GM12865 (cell line): ENCODE data around the gene RUNX1.

Experiments
- DNase-seq: peaks from one replicate; pipeline ENCODE4 v3.0.0; 2010; ENCODE audit warnings: low read depth
- H3K4me3 ChIP-seq: 2 replicates; pipeline ENCODE4 v1.5.1; 2011; ENCODE audit warnings: mild to moderate bottlenecking, low read depth, low read length, control low read depth
- TF ChIP-seq, protein P1 (sequence below): IDR thresholded peaks from 2 replicates; pipeline ENCODE4 v1.5.1; 2011; ENCODE audit warnings: low read length, control low read depth, low read depth, inconsistent platforms; ENCODE audit not compliant: insufficient read depth; ENCODE audit errors: missing control alignments

The RUNX1 gene

DNA sequence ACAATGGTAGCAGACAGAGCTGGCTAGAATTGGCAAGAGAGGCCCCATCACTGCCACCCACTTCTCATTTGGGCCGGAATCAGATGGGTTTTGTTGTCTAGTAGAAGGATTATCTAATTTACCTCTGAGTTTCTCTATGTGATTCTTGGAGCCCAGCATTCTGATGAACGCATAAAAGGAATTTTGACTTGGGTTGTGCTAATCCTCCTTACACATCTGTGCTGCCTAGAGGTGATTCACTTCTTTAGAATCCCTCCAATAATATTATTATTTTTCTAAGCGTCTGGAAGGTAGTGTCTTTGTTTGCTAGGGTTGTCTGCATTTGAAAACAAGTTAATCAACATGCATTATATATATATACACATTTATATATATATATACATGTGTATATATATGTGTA lies 118.1 kb downstream of the RUNX1 start:
- DNase-seq, result no peak
- TF ChIP-seq, protein P1, sequence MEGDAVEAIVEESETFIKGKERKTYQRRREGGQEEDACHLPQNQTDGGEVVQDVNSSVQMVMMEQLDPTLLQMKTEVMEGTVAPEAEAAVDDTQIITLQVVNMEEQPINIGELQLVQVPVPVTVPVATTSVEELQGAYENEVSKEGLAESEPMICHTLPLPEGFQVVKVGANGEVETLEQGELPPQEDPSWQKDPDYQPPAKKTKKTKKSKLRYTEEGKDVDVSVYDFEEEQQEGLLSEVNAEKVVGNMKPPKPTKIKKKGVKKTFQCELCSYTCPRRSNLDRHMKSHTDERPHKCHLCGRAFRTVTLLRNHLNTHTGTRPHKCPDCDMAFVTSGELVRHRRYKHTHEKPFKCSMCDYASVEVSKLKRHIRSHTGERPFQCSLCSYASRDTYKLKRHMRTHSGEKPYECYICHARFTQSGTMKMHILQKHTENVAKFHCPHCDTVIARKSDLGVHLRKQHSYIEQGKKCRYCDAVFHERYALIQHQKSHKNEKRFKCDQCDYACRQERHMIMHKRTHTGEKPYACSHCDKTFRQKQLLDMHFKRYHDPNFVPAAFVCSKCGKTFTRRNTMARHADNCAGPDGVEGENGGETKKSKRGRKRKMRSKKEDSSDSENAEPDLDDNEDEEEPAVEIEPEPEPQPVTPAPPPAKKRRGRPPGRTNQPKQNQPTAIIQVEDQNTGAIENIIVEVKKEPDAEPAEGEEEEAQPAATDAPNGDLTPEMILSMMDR, result no peak
- H3K4me3 ChIP-seq, result no peak overlapping the region

DNA sequence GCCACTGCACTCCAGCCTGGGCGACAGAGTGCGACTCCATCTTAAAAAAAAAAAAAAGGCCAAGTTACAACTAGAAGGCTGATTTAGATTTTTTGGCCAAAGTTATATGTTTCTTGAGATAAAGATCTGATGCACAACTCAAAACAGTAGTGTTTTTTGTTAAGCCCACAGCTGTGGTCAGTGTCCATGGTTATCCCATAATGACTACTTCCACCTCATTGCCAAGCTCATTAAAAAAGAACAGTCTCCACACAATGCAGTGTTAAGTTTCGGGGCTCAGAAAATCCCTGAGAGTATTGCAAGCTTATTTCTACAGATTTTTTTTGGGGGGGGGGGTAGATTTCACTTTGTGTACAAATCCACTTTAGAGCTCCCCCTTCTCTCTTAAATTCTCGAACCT lies 120.5 kb downstream of the RUNX1 start:
- DNase-seq, result no peak
- TF ChIP-seq, protein P1, result no peak

DNA sequence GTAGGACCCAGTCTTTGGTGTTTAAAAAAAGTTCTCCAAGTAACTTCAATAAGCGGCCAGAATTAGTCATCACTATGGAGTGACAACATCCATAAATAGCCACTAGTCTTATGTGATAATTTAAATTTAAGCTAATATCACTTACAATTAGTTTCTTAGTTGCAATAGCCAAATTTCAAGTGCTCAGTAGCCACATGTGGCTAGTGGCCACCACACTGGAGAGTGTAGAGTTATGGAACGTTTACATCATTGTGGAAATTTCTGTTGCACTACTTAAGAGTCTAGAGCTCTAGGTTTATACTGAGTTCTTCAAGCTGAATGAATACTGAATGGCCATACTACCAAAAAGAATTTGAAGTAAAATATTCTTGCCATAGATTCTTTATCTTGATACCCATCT lies 121.1 kb downstream of the RUNX1 start:
- TF ChIP-seq, protein P1, result no peak
- DNase-seq, result no peak
- H3K4me3 ChIP-seq, result no peak overlapping the region

More for the DNA sequence above, 120.5 kb downstream of the RUNX1 start:
- no peak overlapping the region for H3K4me3 ChIP-seq

DNA sequence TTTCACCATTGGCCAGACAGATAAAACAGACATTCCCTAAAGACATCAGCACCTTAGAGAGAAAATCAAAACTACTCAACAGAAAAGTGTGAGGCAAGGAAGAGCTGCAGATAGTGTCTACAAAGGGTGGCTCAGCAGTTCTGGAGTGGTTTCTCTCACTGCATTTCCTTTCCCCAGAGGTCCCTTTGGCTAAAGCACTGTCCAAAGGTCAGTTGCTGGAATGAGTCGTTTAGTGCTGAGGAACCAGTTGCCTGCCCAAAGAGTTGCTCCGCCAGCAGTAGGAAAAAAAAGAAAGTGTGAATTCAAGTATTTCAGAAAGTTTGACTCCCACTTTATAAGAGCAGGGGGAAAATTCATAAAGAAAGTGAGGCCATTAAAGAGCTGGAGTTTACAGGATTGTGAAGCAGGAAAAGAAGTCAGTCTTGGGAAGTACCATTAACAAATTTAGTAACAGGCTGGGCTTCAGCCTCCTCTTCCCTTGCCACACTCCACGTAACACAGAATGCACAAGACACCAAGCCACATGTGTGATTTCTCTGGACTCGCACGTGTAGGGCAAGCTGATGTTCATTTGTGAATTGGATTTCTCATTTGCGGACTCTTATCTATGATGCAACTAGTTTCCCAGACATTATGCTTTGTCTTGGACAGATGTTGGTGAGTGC lies 122.2 kb downstream of the RUNX1 start:
- no peak for DNase-seq
- TF ChIP-seq, protein P1, result no peak
- H3K4me3 ChIP-seq, result no peak overlapping the region

DNA sequence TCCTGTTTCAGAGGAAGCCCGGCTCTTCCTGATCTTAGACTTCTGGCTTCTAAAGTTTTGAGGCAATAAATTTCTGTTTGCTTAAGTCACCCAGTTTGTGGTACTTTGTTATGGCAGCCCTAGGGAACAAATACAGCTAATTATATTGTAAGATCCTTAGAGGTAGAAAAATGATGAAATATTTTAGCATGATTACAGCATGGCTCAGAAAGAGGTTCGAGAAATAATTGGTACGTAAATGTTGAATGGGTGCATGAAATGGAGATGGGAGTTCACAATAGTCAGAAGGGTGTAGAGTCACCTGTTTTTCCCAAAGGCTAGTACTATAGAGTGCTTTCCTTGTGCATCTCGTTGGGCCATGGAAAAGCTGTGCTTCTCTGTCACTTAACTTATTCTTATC lies 123.5 kb downstream of the RUNX1 start:
- TF ChIP-seq, protein P1, result no peak
- DNase-seq, result no peak
- no peak overlapping the region for H3K4me3 ChIP-seq

DNA sequence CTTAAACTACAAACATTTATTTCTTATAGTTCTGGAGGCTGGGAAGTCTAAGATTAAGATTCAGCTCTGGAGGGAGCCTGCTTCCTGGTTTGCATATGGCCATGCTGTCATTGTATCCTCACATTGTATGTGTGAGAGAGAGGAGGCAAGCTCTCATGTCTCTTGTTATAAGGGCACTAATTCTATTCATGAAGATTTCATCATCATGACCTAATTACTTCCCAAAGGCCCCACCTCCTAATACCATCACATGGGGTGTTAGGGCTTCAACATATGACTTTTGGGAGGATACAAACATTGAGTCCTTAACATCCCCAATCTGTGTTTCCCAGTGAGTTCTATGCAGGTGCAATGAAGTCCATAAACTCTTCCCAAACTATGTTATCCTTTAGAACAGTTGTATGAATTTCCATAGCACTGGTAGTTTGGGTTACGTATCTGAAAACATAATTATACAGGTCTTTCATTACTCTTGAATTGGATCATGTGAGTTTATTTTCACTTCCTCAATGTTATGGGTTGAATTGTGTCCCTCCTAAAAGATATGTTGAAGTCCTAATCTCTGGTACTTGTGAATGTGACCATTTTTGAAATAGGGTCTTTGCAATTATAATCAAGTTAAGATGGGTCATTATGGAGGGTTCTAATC lies 124.2 kb downstream of the RUNX1 start:
- no peak for DNase-seq
- H3K4me3 ChIP-seq, result no peak overlapping the region
- TF ChIP-seq, protein P1, result no peak
